A549 (cell line): ENCODE data around the gene APBB2.

Experiments used
- POLR2A ChIP-seq: IDR thresholded peaks from 2 replicates; pipeline ENCODE4 v1.6.1; 2012; ENCODE audit warnings: mild to moderate bottlenecking, low read length
- TF ChIP-seq, protein P1 (sequence below): fragments of >200 bp; sonication (Bioruptor Twin); formaldehyde crosslinking; IDR thresholded peaks from 3 replicates; pipeline ENCODE4 v1.5.1; 2016

DNA sequence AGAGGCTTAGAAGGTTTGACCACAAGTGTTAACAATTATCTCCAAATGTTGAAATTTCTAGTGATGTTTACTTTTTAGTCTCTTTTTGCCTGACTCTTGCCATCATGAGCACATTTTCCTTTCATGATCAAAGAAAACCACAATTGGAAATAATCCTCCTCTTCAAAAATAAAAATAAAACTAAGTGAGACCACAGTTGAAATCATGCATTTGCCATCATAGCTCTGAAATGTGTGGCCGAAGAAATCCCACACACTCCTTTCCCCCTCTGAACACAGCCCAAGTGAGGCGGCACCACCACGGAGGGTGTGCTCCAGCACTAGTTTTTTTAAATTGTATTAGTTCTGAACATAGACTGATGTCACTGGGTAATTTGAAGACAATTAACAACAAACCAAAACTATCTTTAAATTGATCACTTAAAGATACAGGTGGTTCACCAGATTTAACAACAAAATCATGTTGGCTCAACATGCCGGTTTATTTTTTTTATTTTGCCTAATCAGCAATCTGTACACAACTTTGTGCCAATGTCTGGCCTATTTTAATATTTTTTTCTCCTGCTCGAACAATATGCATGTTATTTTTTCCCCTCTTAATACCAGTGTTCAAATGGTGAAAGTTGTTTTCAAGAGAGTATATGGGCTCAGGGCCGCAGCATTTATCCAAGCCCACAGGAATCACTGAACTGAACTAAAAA, 17.6 kb downstream of the APBB2 start:
- TF ChIP-seq, protein P1, sequence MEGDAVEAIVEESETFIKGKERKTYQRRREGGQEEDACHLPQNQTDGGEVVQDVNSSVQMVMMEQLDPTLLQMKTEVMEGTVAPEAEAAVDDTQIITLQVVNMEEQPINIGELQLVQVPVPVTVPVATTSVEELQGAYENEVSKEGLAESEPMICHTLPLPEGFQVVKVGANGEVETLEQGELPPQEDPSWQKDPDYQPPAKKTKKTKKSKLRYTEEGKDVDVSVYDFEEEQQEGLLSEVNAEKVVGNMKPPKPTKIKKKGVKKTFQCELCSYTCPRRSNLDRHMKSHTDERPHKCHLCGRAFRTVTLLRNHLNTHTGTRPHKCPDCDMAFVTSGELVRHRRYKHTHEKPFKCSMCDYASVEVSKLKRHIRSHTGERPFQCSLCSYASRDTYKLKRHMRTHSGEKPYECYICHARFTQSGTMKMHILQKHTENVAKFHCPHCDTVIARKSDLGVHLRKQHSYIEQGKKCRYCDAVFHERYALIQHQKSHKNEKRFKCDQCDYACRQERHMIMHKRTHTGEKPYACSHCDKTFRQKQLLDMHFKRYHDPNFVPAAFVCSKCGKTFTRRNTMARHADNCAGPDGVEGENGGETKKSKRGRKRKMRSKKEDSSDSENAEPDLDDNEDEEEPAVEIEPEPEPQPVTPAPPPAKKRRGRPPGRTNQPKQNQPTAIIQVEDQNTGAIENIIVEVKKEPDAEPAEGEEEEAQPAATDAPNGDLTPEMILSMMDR = no peak
- TF ChIP-seq POLR2A = no peak
